GM19023 (cell line): ENCODE data around the gene NANS.
"Not testable (repeated sequence)": the region's sequence is repeated elsewhere in the genome, so short reads cannot be mapped to it uniquely, and the experiment has no call there.

Source experiments
- ATAC-seq: cut with Tn5 transposase; IDR thresholded peaks from one replicate; pipeline ENCODE4 v1.9.1; 2021; ENCODE audit warnings: mild to moderate bottlenecking, moderate library complexity; ENCODE audit not compliant: unreplicated experiment

The NANS gene

GRCh38 chr9:98056269-98057137 is at the start of gene NANS:
NANS (plus strand) TSS chr9:98056732; CDS start chr9:98056809, 77 bp downstream.
- ATAC-seq: peak; percentile 97

GRCh38 chr9:98007251-98007928 is 49.1 kb upstream of the NANS start:
- no peak for ATAC-seq

- no peak for ATAC-seq
These were observed 47.8 kb upstream of the NANS start for GRCh38 chr9:98008764-98009163.

GRCh38 chr9:98009437-98009836 is 47.1 kb upstream of the NANS start:
- ATAC-seq: no peak

GRCh38 chr9:98009936-98010335 is 46.6 kb upstream of the NANS start:
- ATAC-seq: no peak

- peak; percentile 91 for ATAC-seq
These were observed 46.1 kb upstream of the NANS start for GRCh38 chr9:98010445-98010844.

- ATAC-seq: no peak
These were observed 45.4 kb upstream of the NANS start for GRCh38 chr9:98011122-98011521.

GRCh38 chr9:98016137-98016680 is 40.3 kb upstream of the NANS start:
- no peak for ATAC-seq

GRCh38 chr9:98017306-98017705 is 39.2 kb upstream of the NANS start:
- no peak for ATAC-seq

- ATAC-seq: no peak
These were observed 38.2 kb upstream of the NANS start for GRCh38 chr9:98018347-98018746.

- ATAC-seq: no peak
These were observed 37.4 kb upstream of the NANS start for GRCh38 chr9:98019098-98019497.

- ATAC-seq: not testable (repeated sequence)
These were observed 36.7 kb upstream of the NANS start for GRCh38 chr9:98019869-98020268.

- ATAC-seq: no peak
These were observed 35.9 kb upstream of the NANS start for GRCh38 chr9:98020476-98021145.

- ATAC-seq: no peak
These were observed 35.1 kb upstream of the NANS start for GRCh38 chr9:98021306-98022040.

GRCh38 chr9:98022447-98022846 is 34.1 kb upstream of the NANS start:
- no peak for ATAC-seq

- no peak for ATAC-seq
These were observed 31.8 kb upstream of the NANS start for GRCh38 chr9:98024702-98025101.

GRCh38 chr9:98031169-98031568 is 25.4 kb upstream of the NANS start:
- ATAC-seq: no peak

GRCh38 chr9:98031935-98032334 is 24.6 kb upstream of the NANS start:
- no peak for ATAC-seq

GRCh38 chr9:98034593-98035546 is 21.7 kb upstream of the NANS start:
- ATAC-seq: peak; percentile 70

- ATAC-seq: no peak
These were observed 19.2 kb upstream of the NANS start for GRCh38 chr9:98037357-98037756.
